OCI-LY7 (cell line): Measurements from ENCODE around the gene ERCC6. TPM values are rescaled to one million over a fixed set of nuclear protein-coding genes. Genes with fewer than 3 reads are reported as not detected.
A peak's percentile ranks its signal among the peaks of the same experiment; 100 is the strongest.

Source experiments
- BruUV-seq: library from RNA; stranded (reverse); fragments of 400-500 nt; replicated peaks from 2 replicates; lab custom pipeline; 2021; lab: Mats Ljungman, UMichigan
- CTCF ChIA-PET: fragments of 300-600 bp; sonication (Branson Sonifier 250); formaldehyde crosslinking; loops from one replicate; lab custom pipeline; 2022; ENCODE audit warnings: antibody characterized with exemption; ENCODE audit not compliant: unreplicated experiment; lab: Charles Lee
- POLR2A ChIA-PET: fragments of 300-600 bp; sonication (Branson Sonifier 250); formaldehyde crosslinking; loops from one replicate; lab custom pipeline; 2022; ENCODE audit warnings: antibody characterized with exemption; lab: Charles Lee
- DNase-seq: peaks from one replicate; pipeline ENCODE4 v3.0.0-alpha.2; 2015; ENCODE audit warnings: low spot score
- H2AFZ ChIP-seq: fragments of 200-600 bp; sonication (generic), shearing (Covaris generic); 2 replicates; pipeline ENCODE4 v1.6.1; 2014; ENCODE audit warnings: mild to moderate bottlenecking, antibody characterized with exemption, low read length, moderate library complexity
- H3K27ac ChIP-seq: fragments of 200-600 bp; sonication (generic); 2 replicates; pipeline ENCODE4 v1.5.1; 2014; ENCODE audit warnings: mixed run types, low read depth, mild to moderate bottlenecking, moderate library complexity, low read length, inconsistent platforms; ENCODE audit not compliant: poor library complexity, severe bottlenecking
- H3K36me3 ChIP-seq: fragments of 200-600 bp; sonication (generic); 2 replicates; pipeline ENCODE4 v1.6.1; 2014; ENCODE audit warnings: mild to moderate bottlenecking, antibody characterized with exemption, low read length, moderate library complexity, mixed read lengths; ENCODE audit not compliant: insufficient read depth
- H3K4me1 ChIP-seq: fragments of 200-600 bp; sonication (generic); 2 replicates; pipeline ENCODE4 v1.5.1; 2014; ENCODE audit warnings: mild to moderate bottlenecking, low read length; ENCODE audit not compliant: insufficient read depth, poor library complexity, severe bottlenecking
- H3K4me2 ChIP-seq: fragments of 200-600 bp; sonication (generic); 2 replicates; pipeline ENCODE4 v1.6.1; 2014; ENCODE audit warnings: mild to moderate bottlenecking, low read length
- H3K4me3 ChIP-seq: fragments of 200-600 bp; sonication (generic); 2 replicates; pipeline ENCODE4 v1.5.1; 2014; ENCODE audit warnings: mild to moderate bottlenecking, low read depth, low read length; ENCODE audit not compliant: poor library complexity, severe bottlenecking
- H3K79me2 ChIP-seq: fragments of 200-600 bp; sonication (generic); 2 replicates; pipeline ENCODE4 v1.6.1; 2016; ENCODE audit warnings: low read depth, mild to moderate bottlenecking, low read length, moderate library complexity, mixed read lengths; ENCODE audit not compliant: insufficient read depth
- H3K9me2 ChIP-seq: fragments of 200-600 bp; sonication (generic); 2 replicates; pipeline ENCODE4 v1.6.1; 2016; ENCODE audit warnings: mild to moderate bottlenecking, low read length, mixed read lengths; ENCODE audit not compliant: insufficient read depth
- H3K9me3 ChIP-seq: fragments of 200-600 bp; sonication (generic); 2 replicates; pipeline ENCODE4 v1.6.1; 2014; ENCODE audit warnings: mild to moderate bottlenecking, mixed run types, low read length, mixed read lengths
- H4K20me1 ChIP-seq: fragments of 200-600 bp; sonication (generic); 2 replicates; pipeline ENCODE4 v1.6.1; 2014; ENCODE audit warnings: mild to moderate bottlenecking, antibody characterized with exemption, low read length, moderate library complexity, mixed read lengths; ENCODE audit not compliant: insufficient read depth
- EZH2phosphoT487 ChIP-seq: fragments of 200-600 bp; sonication (generic); IDR thresholded peaks from 2 replicates; pipeline ENCODE4 v1.6.1; 2018; ENCODE audit warnings: low read depth, borderline replicate concordance, mild to moderate bottlenecking, mixed run types, antibody characterized with exemption, low read length, moderate library complexity, mixed read lengths
- intact Hi-C: fragments of 100-400 bp; cut with micrococcal nuclease; formaldehyde crosslinking; loops from one replicate; pipeline ENCODE4 v1.10.0; 2022; ENCODE audit not compliant: unreplicated experiment
- total RNA-seq, 2 experiments: library from RNA; depleted of rRNA in 1 of 2; stranded (reverse); fragments of >200 nt in 1 of 2; shearing (Covaris generic) in 1 of 2; gene quantifications; 2 replicates each; pipeline ENCODE4 v1.2.3, GENCODE V29; 2014 to 2022
- TF ChIP-seq, protein P1 (sequence below): fragments of 200-600 bp; sonication (generic); conservative IDR thresholded peaks from 2 replicates; pipeline ENCODE4 v1.5.1; 2014; ENCODE audit warnings: mild to moderate bottlenecking, antibody characterized with exemption, low read length, moderate library complexity, mixed read lengths

The ERCC6 gene
- total RNA-seq, 2 experiments from 2014 or later: 7.8 to 25.7 TPM

DNA sequence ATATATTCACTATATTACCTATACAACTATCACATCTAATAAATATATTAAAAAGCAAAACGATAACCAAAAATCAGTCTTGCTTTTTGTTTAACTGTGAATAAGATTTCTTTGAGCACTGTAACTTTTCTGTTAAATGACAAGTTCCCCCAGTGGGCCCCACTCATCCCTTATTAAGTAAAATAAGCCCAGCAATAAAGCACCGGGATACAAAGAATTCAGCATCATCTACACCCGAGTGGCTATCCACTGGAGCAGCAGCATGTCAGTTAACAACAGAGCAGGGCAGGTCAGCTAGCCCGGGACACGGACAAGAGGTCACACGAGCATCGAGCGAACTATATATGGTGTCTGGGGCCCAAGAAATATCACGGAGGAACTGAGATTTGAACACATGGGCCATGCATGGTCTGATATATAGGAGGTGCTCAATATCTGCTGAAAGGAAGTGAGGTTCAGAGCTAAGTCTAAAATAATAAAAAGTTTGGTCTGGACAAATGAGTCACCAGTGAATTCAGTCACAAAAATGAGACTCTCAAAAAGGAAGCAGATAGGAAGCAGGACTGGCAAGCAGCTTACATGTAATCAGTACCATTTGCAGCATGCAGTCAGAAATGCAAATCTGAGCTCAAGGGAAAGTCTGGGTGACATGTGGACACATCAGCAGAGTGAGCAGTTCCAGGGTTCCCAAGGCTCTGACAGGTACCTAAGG lies 4.1 kb downstream of the ERCC6 start:
- POLR2A ChIA-PET: interaction anchor here (1.0 to 1.6 kb wide), 2 partner anchors 8 to 13 kb away, joined by 4 to 5 read pairs; no protein-coding TSS in a partner anchor
- H3K4me2 ChIP-seq: peak overlapping the region; percentile 65
- DNase-seq: peak; percentile 19
- H2AFZ ChIP-seq: peak overlapping the region; percentile 45; the same call in 1 of the 2 replicates
- intact Hi-C loops: no loop called here
- no peak for TF ChIP-seq EZH2phosphoT487
- TF ChIP-seq, protein P1, sequence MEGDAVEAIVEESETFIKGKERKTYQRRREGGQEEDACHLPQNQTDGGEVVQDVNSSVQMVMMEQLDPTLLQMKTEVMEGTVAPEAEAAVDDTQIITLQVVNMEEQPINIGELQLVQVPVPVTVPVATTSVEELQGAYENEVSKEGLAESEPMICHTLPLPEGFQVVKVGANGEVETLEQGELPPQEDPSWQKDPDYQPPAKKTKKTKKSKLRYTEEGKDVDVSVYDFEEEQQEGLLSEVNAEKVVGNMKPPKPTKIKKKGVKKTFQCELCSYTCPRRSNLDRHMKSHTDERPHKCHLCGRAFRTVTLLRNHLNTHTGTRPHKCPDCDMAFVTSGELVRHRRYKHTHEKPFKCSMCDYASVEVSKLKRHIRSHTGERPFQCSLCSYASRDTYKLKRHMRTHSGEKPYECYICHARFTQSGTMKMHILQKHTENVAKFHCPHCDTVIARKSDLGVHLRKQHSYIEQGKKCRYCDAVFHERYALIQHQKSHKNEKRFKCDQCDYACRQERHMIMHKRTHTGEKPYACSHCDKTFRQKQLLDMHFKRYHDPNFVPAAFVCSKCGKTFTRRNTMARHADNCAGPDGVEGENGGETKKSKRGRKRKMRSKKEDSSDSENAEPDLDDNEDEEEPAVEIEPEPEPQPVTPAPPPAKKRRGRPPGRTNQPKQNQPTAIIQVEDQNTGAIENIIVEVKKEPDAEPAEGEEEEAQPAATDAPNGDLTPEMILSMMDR: no peak
- H3K9me3 ChIP-seq: no peaks in the 10 kb centered on the region
- peaks cover 6% of the 10 kb centered on the region; the same call in 1 of the 2 replicates for H3K79me2 ChIP-seq
- peak overlapping the region; percentile 15 for H3K4me3 ChIP-seq
- H3K4me1 ChIP-seq: peaks cover 33% of the 10 kb centered on the region
- CTCF ChIA-PET: no interaction called here
- H3K9me2 ChIP-seq: no peaks in the 10 kb centered on the region
- peak overlapping the region; percentile 50 for H3K27ac ChIP-seq
- no TSS peak for BruUV-seq
- peaks cover 25% of the 10 kb centered on the region; the same call in 1 of the 2 replicates for H3K36me3 ChIP-seq
- H4K20me1 ChIP-seq: no peaks in the 10 kb centered on the region

DNA sequence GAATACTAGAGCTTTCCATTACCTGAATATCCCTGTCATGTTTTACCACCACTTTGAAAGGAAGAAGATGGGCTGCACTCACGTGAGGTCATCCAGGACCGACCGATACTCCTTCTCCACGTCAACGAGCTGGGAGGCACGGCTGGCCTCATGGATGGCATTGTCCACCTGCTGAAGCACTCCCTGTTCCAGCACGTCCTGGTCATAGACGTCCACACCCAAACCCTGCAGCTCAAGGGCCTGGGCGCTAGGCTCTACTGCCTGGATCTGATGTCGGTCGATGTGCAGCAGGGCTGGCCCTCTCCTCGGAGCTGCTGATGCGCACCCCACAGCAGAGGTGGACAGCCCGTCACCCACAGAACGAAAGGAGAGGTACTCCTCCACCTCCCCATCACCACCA lies 6.5 kb downstream of the ERCC6 start:
- TF ChIP-seq, protein P1: no peak
- TF ChIP-seq EZH2phosphoT487: no peak
- Histone ChIP-seq H3K9me3 (no peaks in the 10 kb centered on the region), H3K4me1 (peaks cover 19% of the 10 kb centered on the region), H3K4me3 (no peak overlapping the region), H3K4me2 (no peak overlapping the region), H3K27ac (no peak overlapping the region), H3K9me2 (no peaks in the 10 kb centered on the region), H3K79me2 (no peaks in the 10 kb centered on the region), H4K20me1 (no peaks in the 10 kb centered on the region), H3K36me3 (peaks cover 42% of the 10 kb centered on the region), H2AFZ (no peak overlapping the region)
- no peak for DNase-seq
- intact Hi-C loops: no loop called here
- BruUV-seq: no TSS peak
- CTCF ChIA-PET: interaction anchor here (1.0 kb wide), 1 partner anchor 8 kb away, joined by 3 read pairs; no protein-coding TSS in a partner anchor
- POLR2A ChIA-PET: interaction anchor here (0.6 to 1.6 kb wide), 4 partner anchors 10 to 568 kb away, joined by 3 to 6 read pairs (median 4); no protein-coding TSS in a partner anchor
